GM12892 (cell line): ENCODE data around the gene SLC8A2. TPM values are rescaled to one million over a fixed set of nuclear protein-coding genes. Genes with fewer than 3 reads are reported as not detected.
A peak's percentile ranks its signal among the peaks of the same experiment; 100 is the strongest.

ENCODE experiments used
- DNase-seq: peaks from one replicate; pipeline ENCODE4 v3.0.0; 2011; ENCODE audit not compliant: insufficient read length
- FAIRE-seq: peaks from 2 replicates; lab custom pipeline; 2011; peaks lifted over from hg19 to GRCh38; lab: Jason Lieb, UNC
- POLR2A ChIP-seq: IDR thresholded peaks from 2 replicates; pipeline ENCODE4 v1.6.1; 2011; ENCODE audit warnings: low read depth, low read length, control low read depth
- POLR2AphosphoS5 ChIP-seq: IDR thresholded peaks from 2 replicates; pipeline ENCODE4 v1.6.1; 2011; ENCODE audit warnings: low read depth, low read length, control low read depth
- TAF1 ChIP-seq: IDR thresholded peaks from 2 replicates; pipeline ENCODE4 v1.6.1; 2011; ENCODE audit warnings: low read depth, mild to moderate bottlenecking, control low read depth, low read length, borderline replicate concordance
- polyA plus RNA-seq: library from polyadenylated mRNA; unstranded; fragments of >200 nt; gene quantifications from one replicate; pipeline ENCODE4 v1.2.1, GENCODE V29; 2012; ENCODE audit warnings: missing spikeins, inconsistent platforms; ENCODE audit not compliant: missing spikeins

SLC8A2 gene, protein sequence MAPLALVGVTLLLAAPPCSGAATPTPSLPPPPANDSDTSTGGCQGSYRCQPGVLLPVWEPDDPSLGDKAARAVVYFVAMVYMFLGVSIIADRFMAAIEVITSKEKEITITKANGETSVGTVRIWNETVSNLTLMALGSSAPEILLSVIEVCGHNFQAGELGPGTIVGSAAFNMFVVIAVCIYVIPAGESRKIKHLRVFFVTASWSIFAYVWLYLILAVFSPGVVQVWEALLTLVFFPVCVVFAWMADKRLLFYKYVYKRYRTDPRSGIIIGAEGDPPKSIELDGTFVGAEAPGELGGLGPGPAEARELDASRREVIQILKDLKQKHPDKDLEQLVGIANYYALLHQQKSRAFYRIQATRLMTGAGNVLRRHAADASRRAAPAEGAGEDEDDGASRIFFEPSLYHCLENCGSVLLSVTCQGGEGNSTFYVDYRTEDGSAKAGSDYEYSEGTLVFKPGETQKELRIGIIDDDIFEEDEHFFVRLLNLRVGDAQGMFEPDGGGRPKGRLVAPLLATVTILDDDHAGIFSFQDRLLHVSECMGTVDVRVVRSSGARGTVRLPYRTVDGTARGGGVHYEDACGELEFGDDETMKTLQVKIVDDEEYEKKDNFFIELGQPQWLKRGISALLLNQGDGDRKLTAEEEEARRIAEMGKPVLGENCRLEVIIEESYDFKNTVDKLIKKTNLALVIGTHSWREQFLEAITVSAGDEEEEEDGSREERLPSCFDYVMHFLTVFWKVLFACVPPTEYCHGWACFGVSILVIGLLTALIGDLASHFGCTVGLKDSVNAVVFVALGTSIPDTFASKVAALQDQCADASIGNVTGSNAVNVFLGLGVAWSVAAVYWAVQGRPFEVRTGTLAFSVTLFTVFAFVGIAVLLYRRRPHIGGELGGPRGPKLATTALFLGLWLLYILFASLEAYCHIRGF
- polyA plus RNA-seq, result 0.04 TPM

DNA sequence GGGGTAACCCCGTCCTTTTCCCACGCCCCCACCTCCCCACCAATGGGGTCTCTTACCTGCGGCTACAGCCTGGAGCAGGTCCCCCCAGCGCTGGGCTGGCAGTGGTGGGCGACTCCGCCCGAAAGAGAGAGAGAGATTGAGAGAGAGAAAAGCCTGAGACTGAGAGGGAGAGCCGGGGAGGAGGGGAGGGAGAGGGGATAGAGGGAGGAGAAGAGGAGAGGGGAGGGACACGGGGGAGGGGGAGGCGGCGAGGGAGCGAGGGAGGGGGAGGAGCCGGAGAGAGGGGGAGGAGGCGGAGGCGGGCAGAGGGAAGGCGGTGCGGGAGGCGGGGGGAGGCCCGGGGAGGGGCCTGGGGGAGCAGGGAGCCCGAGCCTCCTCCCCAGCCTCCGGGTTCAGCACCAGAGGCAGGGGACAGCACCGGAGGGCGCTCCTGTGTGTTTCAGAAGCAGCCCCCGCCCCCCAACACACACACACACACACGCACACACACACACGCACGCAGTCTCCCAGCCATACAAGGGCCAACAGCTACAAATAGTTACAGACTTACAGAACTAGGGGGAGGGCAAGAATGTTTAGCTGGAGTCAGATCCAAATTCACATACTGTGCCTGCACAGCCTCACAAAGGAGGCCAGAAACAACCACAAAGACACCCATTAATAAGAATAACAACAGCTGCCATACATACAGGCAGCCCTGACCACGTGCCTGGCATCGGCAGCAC, at the start of gene SLC8A2:
Gene SLC8A2 (minus strand): TSS at position 161 of the 725 bp plus-strand sequence. CDS start 5,490 bp downstream, outside the sequence.
- FAIRE-seq, result no peak
- DNase-seq, result no peak

GRCh38 chr19:47520839-47521238, 49.1 kb upstream of the SLC8A2 start:
- no peak for FAIRE-seq
- DNase-seq, result no peak
- TF ChIP-seq POLR2AphosphoS5 (no peak), TAF1 (no peak), POLR2A (no peak)

More for the DNA sequence above, at the start of gene SLC8A2:
- TF ChIP-seq POLR2A, result no peak
- no peak for TF ChIP-seq TAF1
- TF ChIP-seq POLR2AphosphoS5, result no peak

DNA sequence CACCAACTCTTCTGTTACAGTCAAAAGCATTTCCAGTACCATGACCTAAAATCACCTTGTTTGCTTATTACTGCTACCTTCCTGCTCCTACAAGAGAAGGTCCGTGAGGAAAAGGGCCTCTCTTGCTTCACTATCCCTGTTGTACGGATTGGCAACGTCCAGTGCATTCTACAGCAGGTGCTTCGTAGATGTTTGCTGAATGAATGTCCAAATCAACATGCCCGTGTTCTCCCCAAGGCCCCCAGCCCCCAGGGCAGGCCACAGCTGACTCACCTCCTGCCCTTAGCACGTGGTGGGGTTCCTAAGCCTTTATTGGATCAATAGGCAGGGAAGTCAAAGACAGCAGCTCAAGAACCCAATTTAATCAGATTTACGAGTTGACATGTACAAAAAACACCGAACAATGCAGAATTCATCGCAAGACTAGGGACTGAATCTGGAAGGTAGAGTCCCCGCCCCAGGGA, 48.7 kb upstream of the SLC8A2 start:
- no peak for FAIRE-seq
- no peak for DNase-seq
- TF ChIP-seq POLR2AphosphoS5, result no peak
- TF ChIP-seq POLR2A, result no peak
- TF ChIP-seq TAF1, result no peak

DNA sequence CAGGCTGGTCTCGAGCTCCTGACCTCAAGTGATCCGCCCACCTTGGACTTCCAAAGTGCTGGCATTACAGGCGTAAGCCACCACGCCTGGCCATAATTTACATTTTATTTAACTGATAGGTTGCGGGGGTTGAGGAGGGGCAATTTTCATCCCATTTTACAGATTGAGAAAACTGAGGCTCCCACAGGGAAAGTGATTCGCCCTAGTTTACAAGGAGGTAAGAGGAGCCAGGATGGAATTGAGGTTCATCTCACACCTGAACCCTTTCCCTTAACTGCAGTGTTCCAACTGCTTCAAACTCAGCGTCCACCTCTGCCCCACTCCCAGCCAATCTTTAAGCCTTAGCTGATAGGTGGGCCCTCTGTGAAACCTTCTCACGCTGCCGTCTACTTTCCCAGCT, 47.2 kb upstream of the SLC8A2 start:
- no peak for TF ChIP-seq TAF1
- TF ChIP-seq POLR2AphosphoS5, result no peak
- TF ChIP-seq POLR2A, result no peak
- FAIRE-seq (no peak), DNase-seq (no peak)

- TF ChIP-seq TAF1, result no peak
- TF ChIP-seq POLR2A, result no peak
- TF ChIP-seq POLR2AphosphoS5, result peak; percentile 38; the same call in 1 of the 2 replicates
- DNase-seq (no peak), FAIRE-seq (peak; percentile 74)
These were observed 46.4 kb upstream of the SLC8A2 start for GRCh38 chr19:47518139-47518538.

- DNase-seq (peak; percentile 97), FAIRE-seq (peak; percentile 98)
- TF ChIP-seq POLR2AphosphoS5 (peak; percentile 81), POLR2A (peak; percentile 89), TAF1 (peak; percentile 65; the same call in 1 of the 2 replicates)
These were observed 43.3 kb upstream of the SLC8A2 start, which contains the start of gene NAPA for GRCh38 chr19:47514869-47515588. NAPA (minus strand) TSS chr19:47515063; CDS start chr19:47514940, 123 bp downstream.

DNA sequence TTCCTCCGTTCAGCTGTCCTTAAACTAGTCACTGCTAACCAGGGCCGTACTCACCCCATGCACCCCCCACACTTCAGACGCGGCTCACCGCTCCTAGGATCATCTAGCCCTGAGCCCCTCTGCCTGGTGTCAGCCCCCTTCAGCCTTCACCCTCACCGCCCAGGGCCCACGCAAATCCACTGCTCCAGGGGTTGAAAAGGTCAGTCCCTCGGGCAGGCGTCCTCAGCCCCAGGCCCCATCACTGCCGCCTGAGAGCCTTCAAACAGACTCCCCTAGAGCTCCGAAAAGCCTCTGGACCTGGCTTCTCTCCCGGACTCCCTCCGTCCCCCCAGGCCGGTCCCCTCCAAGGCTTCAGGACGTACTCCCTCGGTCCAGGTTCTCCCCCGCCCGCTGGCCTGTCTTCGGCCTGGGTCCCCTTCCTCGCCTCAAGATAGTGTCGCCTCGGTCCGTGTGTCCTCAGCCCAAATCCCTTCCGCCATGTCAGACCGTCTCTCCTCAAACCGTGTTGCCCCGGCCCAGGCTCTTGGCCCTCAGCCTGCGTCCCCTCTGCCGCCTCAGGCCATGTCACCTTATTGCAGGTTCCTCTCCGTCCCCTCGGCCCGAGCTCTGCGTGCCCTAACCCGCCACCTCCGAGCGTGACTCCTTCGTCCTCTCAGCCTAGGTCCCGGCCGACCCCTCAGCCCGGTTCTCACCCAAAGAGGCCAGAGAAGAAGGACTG, 42.6 kb upstream of the SLC8A2 start:
- TF ChIP-seq POLR2A, result no peak
- TF ChIP-seq POLR2AphosphoS5, result no peak
- no peak for TF ChIP-seq TAF1
- FAIRE-seq (no peak), DNase-seq (no peak)

- DNase-seq (no peak), FAIRE-seq (no peak)
- TF ChIP-seq POLR2AphosphoS5, result no peak
- TF ChIP-seq POLR2A, result no peak
- TF ChIP-seq TAF1, result no peak
These were observed 41.2 kb upstream of the SLC8A2 start for GRCh38 chr19:47512948-47513319.

GRCh38 chr19:47512183-47512947, 40.7 kb upstream of the SLC8A2 start:
- FAIRE-seq (no peak), DNase-seq (no peak)
- TF ChIP-seq TAF1, result no peak
- TF ChIP-seq POLR2AphosphoS5, result no peak
- no peak for TF ChIP-seq POLR2A
